HepG2 (cell line): ENCODE data around the gene SEMA3B. TPM values are rescaled to one million over a fixed set of nuclear protein-coding genes. Genes with fewer than 3 reads are reported as not detected.

Experiments
- ARNT2 ChIP-seq: sonication (generic); formaldehyde crosslinking; IDR thresholded peaks from 2 replicates; pipeline ENCODE4 v1.8.0; 2022; ENCODE audit warnings: mild to moderate bottlenecking, low read depth, missing genetic modification reagents, moderate library complexity
- ATM ChIP-seq: fragments of 450-650 bp; IDR thresholded peaks from 2 replicates; pipeline ENCODE4 v1.7.1; 2017; ENCODE audit warnings: mild to moderate bottlenecking, borderline replicate concordance
- FOXA3 ChIP-seq: IDR thresholded peaks from 2 replicates; pipeline ENCODE4 v1.6.1; 2016; ENCODE audit warnings: missing genetic modification reagents, missing compliant biosample characterization
- PATZ1 ChIP-seq: sonication (generic); formaldehyde crosslinking; IDR thresholded peaks from 2 replicates; pipeline ENCODE4 v1.4.0; 2020; ENCODE audit warnings: missing genetic modification reagents
- YEATS4 ChIP-seq: sonication (generic); formaldehyde crosslinking; IDR thresholded peaks from 2 replicates; pipeline ENCODE4 v1.4.0; 2020; ENCODE audit warnings: missing genetic modification reagents, borderline replicate concordance
- ZNF274 ChIP-seq: sonication (generic); formaldehyde crosslinking; IDR thresholded peaks from 2 replicates; pipeline ENCODE4 v1.5.1; 2020; ENCODE audit warnings: mild to moderate bottlenecking, missing genetic modification reagents
- ZNF362 ChIP-seq: sonication (generic); formaldehyde crosslinking; IDR thresholded peaks from 2 replicates; pipeline ENCODE4 v1.4.0; 2020; ENCODE audit warnings: missing genetic modification reagents, mild to moderate bottlenecking, borderline replicate concordance
- ZNF556 ChIP-seq: sonication (generic); formaldehyde crosslinking; IDR thresholded peaks from 2 replicates; pipeline ENCODE4 v1.4.0; 2020; ENCODE audit warnings: mild to moderate bottlenecking, missing genetic modification reagents, borderline replicate concordance
- ZNF644 ChIP-seq: IDR thresholded peaks from 2 replicates; pipeline ENCODE4 v1.6.1; 2016; ENCODE audit warnings: low read depth
- polyA plus RNA-seq, 8 experiments: library from polyadenylated mRNA; depleted of rRNA in 3 of 8; stranded (reverse) in 7 of 8; unstranded in 1 of 8; fragments of >200 nt; fragmentation: Illumina TruSeq in 4 of 8; extraction: Trizol in 4 of 8; gene quantifications; 2 replicates each; pipeline versions ENCODE4 v1.2.1 to v1.2.3, GENCODE V29; 2011 to 2016; ENCODE audit warnings: low read depth in 4 of 8, missing spikeins in 1 of 8, mixed read lengths in 1 of 8; ENCODE audit not compliant: insufficient read depth in 1 of 8
- total RNA-seq, 5 experiments: library from RNA; depleted of rRNA; stranded (reverse); fragments of >200 nt; fragmentation: Illumina TruSeq; extraction: Trizol; gene quantifications; 2 replicates each; pipeline ENCODE4 v1.2.3, GENCODE V29; 2016; ENCODE audit warnings: low read depth in 1 of 5
- TF ChIP-seq, protein P1 (sequence below): sonication (generic); formaldehyde crosslinking; IDR thresholded peaks from 2 replicates; pipeline ENCODE4 v1.4.0; 2020; ENCODE audit warnings: missing genetic modification reagents, low read depth, mild to moderate bottlenecking, borderline replicate concordance
- TF ChIP-seq, protein P2 (sequence below): sonication (generic); formaldehyde crosslinking; IDR thresholded peaks from 2 replicates; pipeline ENCODE4 v1.5.1; 2020; ENCODE audit warnings: missing genetic modification reagents, mild to moderate bottlenecking, borderline replicate concordance
- TF ChIP-seq, protein P3 (sequence below): sonication (generic); formaldehyde crosslinking; IDR thresholded peaks from 2 replicates; pipeline ENCODE4 v1.4.0; 2020; ENCODE audit warnings: missing genetic modification reagents
- TF ChIP-seq, protein P4 (sequence below): sonication (generic); formaldehyde crosslinking; conservative IDR thresholded peaks from 2 replicates; pipeline ENCODE4 v1.4.0; 2020; ENCODE audit warnings: missing genetic modification reagents
- TF ChIP-seq, protein P5 (sequence below): sonication (generic); formaldehyde crosslinking; IDR thresholded peaks from 2 replicates; pipeline ENCODE4 v1.5.0; 2020; ENCODE audit warnings: missing genetic modification reagents
- TF ChIP-seq, protein P6 (sequence below): sonication (generic); formaldehyde crosslinking; IDR thresholded peaks from 2 replicates; pipeline ENCODE4 v1.5.1; 2020; ENCODE audit warnings: mild to moderate bottlenecking, missing genetic modification reagents, borderline replicate concordance

The SEMA3B gene
- total and polyA plus RNA-seq, 2 of the 13 experiments (the other 11 are each of a cell fraction or from before 2014, with no cell fraction given) = 93.2 to 158 TPM

- TF ChIP-seq, protein P1, sequence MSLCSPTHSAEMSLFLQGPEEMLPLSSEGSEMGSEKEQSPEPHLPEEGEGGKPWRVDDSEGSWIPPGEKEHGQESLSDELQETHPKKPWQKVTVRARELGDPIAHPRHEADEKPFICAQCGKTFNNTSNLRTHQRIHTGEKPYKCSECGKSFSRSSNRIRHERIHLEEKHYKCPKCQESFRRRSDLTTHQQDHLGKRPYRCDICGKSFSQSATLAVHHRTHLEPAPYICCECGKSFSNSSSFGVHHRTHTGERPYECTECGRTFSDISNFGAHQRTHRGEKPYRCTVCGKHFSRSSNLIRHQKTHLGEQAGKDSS (CRISPR knock-in tag) = peak; percentile 50; the same call in 1 of the 2 replicates
- TF ChIP-seq ZNF644 (CRISPR knock-in tag) (no peak), ZNF362 (no peak), ZNF274 (CRISPR knock-in tag) (peak; percentile 48; the same call in 1 of the 2 replicates), FOXA3 (peak; percentile 65; the same call in 1 of the 2 replicates), PATZ1 (peak; percentile 36; the same call in 1 of the 2 replicates), ATM (no peak), ARNT2 (peak; percentile 60; the same call in 1 of the 2 replicates), YEATS4 (CRISPR knock-in tag) (peak; percentile 53; the same call in 1 of the 2 replicates), ZNF556 (CRISPR knock-in tag) (0 out of 2 replicates have a peak, but pooled peaks have one; percentile 49)
- TF ChIP-seq, protein P2, sequence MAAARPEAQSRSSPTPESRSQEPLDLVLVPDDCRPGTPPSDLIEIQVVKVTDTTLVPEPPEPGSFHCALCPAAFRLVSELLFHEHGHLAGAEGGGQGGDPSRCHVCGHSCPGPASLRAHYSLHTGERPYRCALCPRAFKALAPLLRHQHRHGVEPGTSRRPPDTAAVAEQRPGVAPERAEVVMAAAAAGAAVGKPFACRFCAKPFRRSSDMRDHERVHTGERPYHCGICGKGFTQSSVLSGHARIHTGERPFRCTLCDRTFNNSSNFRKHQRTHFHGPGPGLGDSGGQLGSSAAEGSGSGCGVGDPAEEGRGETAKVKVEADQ = peak; percentile 84; the same call in 1 of the 2 replicates
- TF ChIP-seq, protein P3, sequence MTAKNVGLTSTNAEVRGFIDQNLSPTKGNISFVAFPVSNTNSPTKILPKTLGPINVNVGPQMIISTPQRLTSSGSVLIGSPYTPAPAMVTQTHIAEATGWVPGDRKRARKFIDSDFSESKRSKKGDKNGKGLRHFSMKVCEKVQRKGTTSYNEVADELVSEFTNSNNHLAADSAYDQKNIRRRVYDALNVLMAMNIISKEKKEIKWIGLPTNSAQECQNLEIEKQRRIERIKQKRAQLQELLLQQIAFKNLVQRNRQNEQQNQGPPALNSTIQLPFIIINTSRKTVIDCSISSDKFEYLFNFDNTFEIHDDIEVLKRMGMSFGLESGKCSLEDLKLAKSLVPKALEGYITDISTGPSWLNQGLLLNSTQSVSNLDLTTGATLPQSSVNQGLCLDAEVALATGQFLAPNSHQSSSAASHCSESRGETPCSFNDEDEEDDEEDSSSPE (CRISPR knock-in tag) = peak; percentile 88
- TF ChIP-seq, protein P4, sequence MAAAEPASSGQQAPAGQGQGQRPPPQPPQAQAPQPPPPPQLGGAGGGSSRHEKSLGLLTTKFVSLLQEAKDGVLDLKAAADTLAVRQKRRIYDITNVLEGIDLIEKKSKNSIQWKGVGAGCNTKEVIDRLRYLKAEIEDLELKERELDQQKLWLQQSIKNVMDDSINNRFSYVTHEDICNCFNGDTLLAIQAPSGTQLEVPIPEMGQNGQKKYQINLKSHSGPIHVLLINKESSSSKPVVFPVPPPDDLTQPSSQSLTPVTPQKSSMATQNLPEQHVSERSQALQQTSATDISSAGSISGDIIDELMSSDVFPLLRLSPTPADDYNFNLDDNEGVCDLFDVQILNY (CRISPR knock-in tag) = peak; percentile 62; the same call in 1 of the 2 replicates
- TF ChIP-seq, protein P5, sequence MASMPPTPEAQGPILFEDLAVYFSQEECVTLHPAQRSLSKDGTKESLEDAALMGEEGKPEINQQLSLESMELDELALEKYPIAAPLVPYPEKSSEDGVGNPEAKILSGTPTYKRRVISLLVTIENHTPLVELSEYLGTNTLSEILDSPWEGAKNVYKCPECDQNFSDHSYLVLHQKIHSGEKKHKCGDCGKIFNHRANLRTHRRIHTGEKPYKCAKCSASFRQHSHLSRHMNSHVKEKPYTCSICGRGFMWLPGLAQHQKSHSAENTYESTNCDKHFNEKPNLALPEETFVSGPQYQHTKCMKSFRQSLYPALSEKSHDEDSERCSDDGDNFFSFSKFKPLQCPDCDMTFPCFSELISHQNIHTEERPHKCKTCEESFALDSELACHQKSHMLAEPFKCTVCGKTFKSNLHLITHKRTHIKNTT = peak; percentile 99; the same call in 1 of the 2 replicates
- TF ChIP-seq, protein P6, sequence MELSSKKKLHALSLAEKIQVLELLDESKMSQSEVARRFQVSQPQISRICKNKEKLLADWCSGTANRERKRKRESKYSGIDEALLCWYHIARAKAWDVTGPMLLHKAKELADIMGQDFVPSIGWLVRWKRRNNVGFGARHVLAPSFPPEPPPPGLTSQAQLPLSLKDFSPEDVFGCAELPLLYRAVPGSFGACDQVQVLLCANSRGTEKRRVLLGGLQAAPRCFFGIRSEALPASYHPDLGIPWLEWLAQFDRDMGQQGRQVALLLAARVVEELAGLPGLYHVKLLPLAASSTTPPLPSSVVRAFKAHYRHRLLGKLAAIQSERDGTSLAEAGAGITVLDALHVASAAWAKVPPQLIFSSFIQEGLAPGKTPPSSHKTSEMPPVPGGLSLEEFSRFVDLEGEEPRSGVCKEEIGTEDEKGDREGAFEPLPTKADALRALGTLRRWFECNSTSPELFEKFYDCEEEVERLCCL (CRISPR knock-in tag) = no peak
Measured at GRCh38 chr3:50292159-50293078, 23.5 kb downstream of the SEMA3B start, which contains the start of gene IFRD2 (continued).
